Activated naive CD8-positive, alpha-beta T cell treated with anti-CD3 and anti-CD28 coated beads, Interleukin-2, amount 50 U/mL, for 24 hours (primary cell): ENCODE data around the gene TSPAN32.
A peak's percentile ranks its signal among the peaks of the same experiment; 100 is the strongest.
"Not testable (repeated sequence)": the region's sequence is repeated elsewhere in the genome, so short reads cannot be mapped to it uniquely, and the experiment has no call there.

ENCODE experiments used
- ATAC-seq: fragments of 150-1000 bp; cut with Tn5 transposase; one replicate; pipeline ENCODE4 v1.10.0; 2021
- DNase-seq: peaks from one replicate; pipeline ENCODE4 v3.0.0; 2021
- H3K27ac Mint-ChIP-seq: one replicate; pipeline ENCODE4 v1.8.0; 2021; ENCODE audit warnings: mild to moderate bottlenecking, mixed read lengths
- H3K27me3 Mint-ChIP-seq: one replicate; pipeline ENCODE4 v1.8.0; 2021; ENCODE audit warnings: mixed read lengths
- H3K36me3 Mint-ChIP-seq: one replicate; pipeline ENCODE4 v1.8.0; 2021; ENCODE audit warnings: low read depth, mixed read lengths
- H3K4me1 Mint-ChIP-seq: one replicate; pipeline ENCODE4 v1.8.0; 2021; ENCODE audit warnings: mixed read lengths
- H3K4me3 Mint-ChIP-seq: one replicate; pipeline ENCODE4 v1.8.0; 2021; ENCODE audit warnings: mild to moderate bottlenecking, moderate library complexity, mixed read lengths
- H3K9me3 Mint-ChIP-seq: one replicate; pipeline ENCODE4 v1.8.0; 2021; ENCODE audit warnings: mixed read lengths

TSPAN32 gene

GRCh38 chr11:2272228-2272945 is 29.4 kb upstream of the TSPAN32 start:
- H3K4me3 Mint-ChIP-seq = no peak overlapping the region
- no peak for ATAC-seq
- no peaks in the 10 kb centered on the region for H3K36me3 Mint-ChIP-seq
- DNase-seq = no peak
- H3K9me3 Mint-ChIP-seq = no peaks in the 10 kb centered on the region
- no peak overlapping the region for H3K27ac Mint-ChIP-seq
- peaks cover 29% of the 10 kb centered on the region for H3K27me3 Mint-ChIP-seq
- peaks cover 21% of the 10 kb centered on the region for H3K4me1 Mint-ChIP-seq

GRCh38 chr11:2272946-2273280 is 28.9 kb upstream of the TSPAN32 start:
- Mint-ChIP-seq H3K9me3 (no peaks in the 10 kb centered on the region), H3K4me3 (no peak overlapping the region), H3K27ac (no peak overlapping the region), H3K27me3 (peaks cover 29% of the 10 kb centered on the region), H3K4me1 (peaks cover 16% of the 10 kb centered on the region), H3K36me3 (no peaks in the 10 kb centered on the region)
- ATAC-seq (no peak), DNase-seq (no peak)

GRCh38 chr11:2273311-2273710 is 28.5 kb upstream of the TSPAN32 start:
- no peak for DNase-seq
- no peaks in the 10 kb centered on the region for H3K9me3 Mint-ChIP-seq
- H3K4me1 Mint-ChIP-seq = peaks cover 12% of the 10 kb centered on the region
- H3K36me3 Mint-ChIP-seq = no peaks in the 10 kb centered on the region
- H3K27ac Mint-ChIP-seq = no peak overlapping the region
- H3K4me3 Mint-ChIP-seq = no peak overlapping the region
- no peak for ATAC-seq
- peaks cover 29% of the 10 kb centered on the region for H3K27me3 Mint-ChIP-seq

GRCh38 chr11:2273771-2274170 is 28.0 kb upstream of the TSPAN32 start:
- Mint-ChIP-seq H3K36me3 (peaks cover under 1% of the 10 kb centered on the region), H3K27ac (no peak overlapping the region), H3K9me3 (peaks cover 1% of the 10 kb centered on the region), H3K4me3 (no peak overlapping the region), H3K4me1 (peaks cover 9% of the 10 kb centered on the region), H3K27me3 (peaks cover 29% of the 10 kb centered on the region)
- no peak for ATAC-seq
- no peak for DNase-seq

- H3K4me1 Mint-ChIP-seq = peaks cover 5% of the 10 kb centered on the region
- peaks cover 22% of the 10 kb centered on the region for H3K27me3 Mint-ChIP-seq
- peaks cover 14% of the 10 kb centered on the region for H3K9me3 Mint-ChIP-seq
- ATAC-seq = no peak
- H3K36me3 Mint-ChIP-seq = peaks cover 4% of the 10 kb centered on the region
- H3K27ac Mint-ChIP-seq = no peak overlapping the region
- no peak for DNase-seq
- no peak overlapping the region for H3K4me3 Mint-ChIP-seq
Observed at GRCh38 chr11:2275334-2276279, 26.2 kb upstream of the TSPAN32 start.

- H3K9me3 Mint-ChIP-seq = peaks cover 14% of the 10 kb centered on the region
- H3K27ac Mint-ChIP-seq = no peak overlapping the region
- ATAC-seq = no peak
- peaks cover 4% of the 10 kb centered on the region for H3K4me1 Mint-ChIP-seq
- no peak overlapping the region for H3K4me3 Mint-ChIP-seq
- H3K36me3 Mint-ChIP-seq = peaks cover 4% of the 10 kb centered on the region
- peaks cover 20% of the 10 kb centered on the region for H3K27me3 Mint-ChIP-seq
- DNase-seq = no peak
Observed at GRCh38 chr11:2276280-2277007, 25.4 kb upstream of the TSPAN32 start.

GRCh38 chr11:2277008-2277346 is 24.8 kb upstream of the TSPAN32 start:
- H3K27me3 Mint-ChIP-seq = peaks cover 16% of the 10 kb centered on the region
- peaks cover 4% of the 10 kb centered on the region for H3K36me3 Mint-ChIP-seq
- no peak for DNase-seq
- no peak for ATAC-seq
- no peak overlapping the region for H3K27ac Mint-ChIP-seq
- peaks cover 14% of the 10 kb centered on the region for H3K9me3 Mint-ChIP-seq
- peaks cover 2% of the 10 kb centered on the region for H3K4me1 Mint-ChIP-seq
- no peak overlapping the region for H3K4me3 Mint-ChIP-seq

- no peak for DNase-seq
- Mint-ChIP-seq H3K4me3 (no peak overlapping the region), H3K27ac (no peak overlapping the region), H3K36me3 (peaks cover 4% of the 10 kb centered on the region), H3K27me3 (peaks cover 7% of the 10 kb centered on the region), H3K9me3 (peaks cover 22% of the 10 kb centered on the region), H3K4me1 (no peaks in the 10 kb centered on the region)
- no peak for ATAC-seq
Observed at GRCh38 chr11:2277933-2278523, 23.8 kb upstream of the TSPAN32 start.

GRCh38 chr11:2280208-2280607 is 21.6 kb upstream of the TSPAN32 start:
- no peaks in the 10 kb centered on the region for H3K4me1 Mint-ChIP-seq
- no peaks in the 10 kb centered on the region for H3K27me3 Mint-ChIP-seq
- no peak for ATAC-seq
- H3K4me3 Mint-ChIP-seq = no peak overlapping the region
- H3K27ac Mint-ChIP-seq = no peak overlapping the region
- H3K36me3 Mint-ChIP-seq = peaks cover 4% of the 10 kb centered on the region
- peaks cover 28% of the 10 kb centered on the region for H3K9me3 Mint-ChIP-seq
- DNase-seq = no peak

- ATAC-seq, H3K27ac Mint-ChIP-seq, H3K27me3 Mint-ChIP-seq, H3K4me3 Mint-ChIP-seq, H3K36me3 Mint-ChIP-seq, DNase-seq: not testable (repeated sequence)
- H3K4me1 Mint-ChIP-seq = peaks cover 10% of the 10 kb centered on the region
- peaks cover 14% of the 10 kb centered on the region for H3K9me3 Mint-ChIP-seq
Observed at GRCh38 chr11:2286350-2286749, 15.5 kb upstream of the TSPAN32 start.

- Mint-ChIP-seq H3K4me1 (peaks cover 10% of the 10 kb centered on the region), H3K9me3 (peaks cover 13% of the 10 kb centered on the region), H3K27me3 (no peaks in the 10 kb centered on the region), H3K27ac (peak overlapping the region; percentile 54), H3K36me3 (no peaks in the 10 kb centered on the region), H3K4me3 (no peak overlapping the region)
- DNase-seq (no peak), ATAC-seq (no peak)
Observed at GRCh38 chr11:2287091-2287490, 14.7 kb upstream of the TSPAN32 start.

- H3K4me1 Mint-ChIP-seq = peaks cover 13% of the 10 kb centered on the region
- H3K27me3 Mint-ChIP-seq = no peaks in the 10 kb centered on the region
- H3K9me3 Mint-ChIP-seq = no peaks in the 10 kb centered on the region
- no peak for ATAC-seq
- no peaks in the 10 kb centered on the region for H3K36me3 Mint-ChIP-seq
- no peak overlapping the region for H3K27ac Mint-ChIP-seq
- H3K4me3 Mint-ChIP-seq = no peak overlapping the region
- no peak for DNase-seq
Observed at GRCh38 chr11:2289350-2289749, 12.5 kb upstream of the TSPAN32 start.

- Mint-ChIP-seq H3K9me3 (no peaks in the 10 kb centered on the region), H3K36me3 (no peaks in the 10 kb centered on the region), H3K4me3 (no peak overlapping the region), H3K4me1 (peaks cover 16% of the 10 kb centered on the region), H3K27ac (no peak overlapping the region), H3K27me3 (no peaks in the 10 kb centered on the region)
- peak; percentile 0 for DNase-seq
- no peak for ATAC-seq
Observed at GRCh38 chr11:2289859-2290258, 12.0 kb upstream of the TSPAN32 start.

- Mint-ChIP-seq H3K9me3 (no peaks in the 10 kb centered on the region), H3K27ac (no peak overlapping the region), H3K36me3 (no peaks in the 10 kb centered on the region), H3K4me3 (no peak overlapping the region), H3K27me3 (no peaks in the 10 kb centered on the region), H3K4me1 (peaks cover 16% of the 10 kb centered on the region)
- ATAC-seq = no peak
- DNase-seq = peak; percentile 0
Observed at GRCh38 chr11:2290351-2290841, 11.4 kb upstream of the TSPAN32 start.
